CD4-positive, alpha-beta T cell treated with Interleukin-15 for 1 hour (primary cell): ENCODE results near the gene MEIS1.

Source experiments
- DNase-seq: peaks from one replicate; pipeline ENCODE4 v3.0.0-alpha.2; 2020

The MEIS1 gene

DNA sequence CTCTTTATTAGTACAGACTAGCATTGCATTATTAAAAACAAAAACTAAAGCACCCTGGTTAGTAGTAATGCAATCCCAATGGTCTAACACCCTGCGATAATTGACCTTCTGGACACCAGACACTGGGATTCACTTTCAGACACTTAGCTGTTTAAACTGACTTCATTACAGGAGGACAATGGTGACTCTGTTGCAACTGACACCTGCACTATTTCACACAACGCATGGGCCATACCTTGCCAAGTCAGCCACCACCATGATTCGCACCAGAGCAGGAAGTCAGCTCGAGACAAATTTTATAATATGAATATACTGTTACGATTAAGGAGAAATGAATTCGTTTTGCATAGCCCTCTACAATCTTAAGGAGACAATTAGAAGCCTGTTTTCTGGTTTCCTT is 150.7 kb downstream of the MEIS1 start:
- DNase-seq = no peak

DNA sequence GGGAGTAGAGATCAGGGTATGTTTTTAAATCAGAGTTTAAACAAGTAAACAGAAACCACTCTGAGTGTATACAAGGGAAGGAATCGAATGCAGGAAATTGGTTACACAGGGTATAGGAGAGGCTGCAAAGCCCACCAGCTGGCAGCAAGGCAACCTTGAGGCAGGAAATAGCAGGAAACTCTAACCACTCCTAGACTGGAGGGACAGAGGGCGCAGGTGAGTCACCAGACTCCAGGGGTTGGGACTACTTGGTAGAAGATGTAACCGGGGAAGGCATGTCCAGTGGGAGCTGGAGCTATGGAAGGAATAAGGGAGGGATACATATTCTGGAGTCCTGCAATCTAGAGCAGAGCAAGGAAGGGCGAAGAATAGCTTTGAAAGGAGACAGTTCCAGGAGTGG is 152.3 kb downstream of the MEIS1 start:
- no peak for DNase-seq

DNA sequence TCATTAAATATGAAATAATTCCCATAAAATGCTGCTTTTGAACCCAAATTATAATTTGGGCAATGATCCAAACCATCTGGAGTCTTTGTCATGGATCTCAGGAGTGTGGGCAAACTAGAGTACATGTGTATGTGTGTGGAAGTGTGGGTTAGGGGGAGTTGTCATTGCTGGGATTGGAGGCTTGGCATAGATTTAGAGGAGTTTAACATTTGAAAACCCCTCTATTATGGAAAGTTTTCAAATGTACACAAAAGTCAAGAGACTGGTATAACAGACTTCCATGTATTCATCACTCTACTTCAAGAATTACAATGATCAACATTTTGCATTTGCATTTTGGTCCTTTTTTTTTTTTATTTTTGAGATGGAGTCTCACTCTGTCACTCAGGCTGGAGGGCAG is 159.1 kb downstream of the MEIS1 start:
- no peak for DNase-seq

DNA sequence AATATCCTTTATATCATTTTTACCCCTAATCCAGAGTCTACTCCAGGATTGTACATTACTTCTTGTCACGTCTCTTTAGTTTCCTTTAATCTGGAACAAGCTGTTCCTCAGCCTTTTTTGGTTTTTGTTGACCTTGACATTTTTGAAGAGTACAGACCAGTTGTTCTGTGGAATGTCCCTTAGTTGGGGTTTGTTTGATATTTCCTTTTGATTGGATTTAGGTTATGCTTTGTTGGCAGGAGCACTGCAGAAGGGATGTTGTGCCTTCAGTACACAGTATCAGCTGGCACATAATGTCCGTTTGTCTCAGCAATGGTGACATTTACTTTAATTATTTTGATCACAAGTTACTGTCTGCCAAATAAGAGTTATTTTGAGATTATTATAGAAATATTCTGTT is 160.6 kb downstream of the MEIS1 start:
- no peak for DNase-seq

DNA sequence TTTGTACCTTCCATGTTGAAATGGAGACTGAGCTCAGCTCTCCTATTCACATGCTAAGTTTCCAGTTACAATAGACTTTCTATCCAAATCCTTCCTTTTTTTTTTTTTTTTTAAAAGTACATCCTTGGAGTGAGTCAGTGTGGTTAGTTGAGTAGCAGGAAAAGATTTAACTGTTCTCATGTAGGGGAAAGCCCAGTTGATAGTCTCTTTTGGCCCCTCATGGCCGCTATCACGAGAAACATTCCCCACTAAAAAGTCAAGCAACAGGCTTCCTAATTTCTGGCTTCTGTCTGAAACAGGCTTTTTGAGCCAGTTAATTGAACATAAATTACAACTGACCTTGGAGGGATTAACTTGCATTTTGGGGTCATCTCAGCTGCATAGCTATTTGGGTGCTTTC is 161.3 kb downstream of the MEIS1 start:
- no peak for DNase-seq

DNA sequence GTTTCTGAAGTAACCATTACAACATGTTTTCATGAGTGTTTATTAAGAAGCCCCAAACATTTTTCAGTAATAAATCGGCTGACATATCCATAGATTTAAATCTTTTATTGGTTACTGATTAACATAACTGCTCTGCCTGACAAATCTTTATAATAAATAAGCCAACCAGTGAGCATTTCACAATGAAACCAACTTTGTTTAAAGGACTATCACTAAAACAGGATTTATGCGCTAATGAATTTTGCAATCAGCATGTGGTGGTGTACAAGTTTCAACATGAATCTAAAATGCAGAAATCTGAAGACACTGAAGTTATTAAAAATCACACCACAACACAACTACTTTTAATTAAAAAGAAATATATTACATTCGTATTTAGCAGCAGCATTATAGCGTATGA is 166.7 kb downstream of the MEIS1 start:
- DNase-seq = no peak

DNA sequence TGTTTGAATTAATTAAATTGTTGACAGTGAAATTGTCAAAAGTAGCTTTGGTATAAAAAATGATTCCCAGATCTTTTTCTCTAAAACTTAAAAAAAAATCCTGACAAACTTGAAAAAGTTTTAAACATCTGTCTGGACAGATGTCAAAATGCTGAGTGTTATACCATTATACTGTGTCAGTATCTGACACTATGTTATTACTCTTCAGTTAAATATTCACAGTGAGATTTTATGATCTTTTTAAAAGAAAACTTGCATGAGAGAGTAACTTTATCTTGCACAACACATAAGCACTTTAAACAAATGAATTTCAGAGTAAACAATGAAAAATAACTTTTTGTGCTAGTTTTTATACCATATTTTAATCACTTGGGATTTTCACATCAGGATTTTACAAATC is 167.4 kb downstream of the MEIS1 start:
- DNase-seq = no peak

DNA sequence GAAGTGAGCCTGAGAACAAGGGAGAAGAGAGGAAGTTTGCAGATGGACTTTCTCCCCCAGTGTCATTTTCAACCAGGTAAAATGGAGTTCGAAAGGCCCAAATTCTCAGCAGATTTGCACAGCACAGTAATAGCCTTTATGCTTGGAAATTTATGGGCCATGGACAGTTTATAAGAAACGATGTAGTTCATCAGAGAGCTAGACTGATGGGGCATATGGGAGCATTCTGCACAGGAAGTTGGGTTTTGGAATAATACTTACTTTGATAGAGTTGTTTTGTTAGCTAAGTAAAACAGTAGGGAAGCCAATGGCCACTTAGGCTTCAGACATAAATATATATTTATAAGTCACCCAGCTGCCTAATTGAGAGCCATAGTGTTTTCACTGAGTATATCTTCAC is 169.4 kb downstream of the MEIS1 start:
- DNase-seq = no peak

DNA sequence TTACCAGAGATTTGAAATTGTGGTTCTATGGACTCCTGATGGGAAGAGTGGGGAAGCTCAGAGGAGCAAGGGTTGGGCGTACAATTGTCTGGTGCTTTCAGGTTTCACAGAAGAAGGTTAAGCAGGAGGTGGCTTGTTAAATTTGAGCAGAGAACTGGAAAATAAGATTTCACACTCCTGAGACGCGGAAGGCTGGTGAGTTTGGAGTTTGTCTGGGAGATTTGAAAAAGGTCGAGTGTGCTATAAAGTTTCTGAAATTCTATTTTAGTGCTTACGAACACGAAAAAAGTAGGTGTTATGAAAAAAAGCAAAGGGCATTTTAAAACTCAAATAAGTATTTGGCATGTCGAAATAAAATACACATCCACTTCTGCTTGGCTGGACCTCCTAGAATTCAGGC is 170.1 kb downstream of the MEIS1 start:
- DNase-seq = no peak

DNA sequence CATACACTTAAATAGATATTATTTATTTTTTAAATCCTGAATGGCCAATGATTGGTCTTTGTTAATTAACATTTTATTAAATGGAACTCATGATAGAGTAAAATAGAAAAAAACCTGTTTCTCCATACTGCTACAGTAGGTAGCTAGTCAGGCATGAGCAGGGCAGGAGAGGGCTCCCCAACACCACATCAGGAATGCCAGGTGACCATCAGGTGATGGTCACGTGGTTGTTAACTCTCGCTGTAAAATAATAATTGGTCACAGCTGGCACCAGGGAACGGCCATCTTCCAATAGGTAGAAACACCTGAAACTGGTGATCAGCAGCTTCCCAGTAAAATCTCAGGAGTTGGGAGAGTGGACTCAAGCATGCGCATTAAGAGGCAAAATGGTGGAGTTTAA is 172.2 kb downstream of the MEIS1 start:
- no peak for DNase-seq
